Calu3 (cell line): Measurements from ENCODE around the gene FGF13. TPM values are rescaled to one million over a fixed set of nuclear protein-coding genes. Genes with fewer than 3 reads are reported as not detected.

ENCODE experiments used
- BruUV-seq: library from RNA; stranded (reverse); fragments of 400-500 nt; replicated peaks from 2 replicates; lab custom pipeline; 2021; lab: Mats Ljungman, UMichigan
- CTCF ChIA-PET: fragments of 300-600 bp; sonication (Branson Sonifier 250); formaldehyde crosslinking; loops from one replicate; lab custom pipeline; 2022; ENCODE audit warnings: antibody characterized with exemption; lab: Charles Lee
- DNase-seq: peaks from one replicate; pipeline ENCODE4 v3.0.0; 2022
- H3K27ac Mint-ChIP-seq: one replicate; pipeline ENCODE4 v1.8.0; 2022; ENCODE audit warnings: mixed read lengths; ENCODE audit not compliant: unreplicated experiment
- H3K27me3 Mint-ChIP-seq: one replicate; pipeline ENCODE4 v1.8.0; 2022; ENCODE audit warnings: mixed read lengths; ENCODE audit not compliant: unreplicated experiment
- H3K36me3 Mint-ChIP-seq: one replicate; pipeline ENCODE4 v1.8.0; 2022; ENCODE audit warnings: mild to moderate bottlenecking, moderate library complexity, mixed read lengths; ENCODE audit not compliant: insufficient read depth, unreplicated experiment
- H3K4me1 Mint-ChIP-seq: one replicate; pipeline ENCODE4 v1.8.0; 2022; ENCODE audit warnings: mild to moderate bottlenecking, low read depth, mixed read lengths; ENCODE audit not compliant: unreplicated experiment
- H3K4me3 Mint-ChIP-seq: one replicate; pipeline ENCODE4 v1.8.0; 2022; ENCODE audit warnings: mild to moderate bottlenecking, low read depth, moderate library complexity, mixed read lengths; ENCODE audit not compliant: unreplicated experiment
- H3K9me3 Mint-ChIP-seq: one replicate; pipeline ENCODE4 v1.8.0; 2022; ENCODE audit warnings: low read depth, mixed read lengths; ENCODE audit not compliant: unreplicated experiment
- CTCF ChIP-seq: fragments of 200-600 bp; IDR thresholded peaks from one replicate; pipeline ENCODE4 v1.8.0; 2022; ENCODE audit warnings: antibody characterized with exemption; ENCODE audit not compliant: unreplicated experiment
- intact Hi-C: fragments of 100-400 bp; cut with micrococcal nuclease; formaldehyde crosslinking; loops from one replicate; pipeline ENCODE4 v1.10.0; 2022; ENCODE audit not compliant: unreplicated experiment
- total RNA-seq: library from RNA; stranded (reverse); gene quantifications from 2 replicates; pipeline ENCODE4 v1.2.3, GENCODE V29; 2022

Gene FGF13
- total RNA-seq, 1 experiment from 2014 or later, result not detected

GRCh38 chrX:138692591-138692990 is 18.9 kb downstream of the FGF13 start:
- DNase-seq, result no peak
- Mint-ChIP-seq H3K9me3 (no peaks in the 10 kb centered on the region), H3K27me3 (no peaks in the 10 kb centered on the region), H3K4me3 (no peak overlapping the region), H3K27ac (no peak overlapping the region), H3K4me1 (no peaks in the 10 kb centered on the region), H3K36me3 (no peaks in the 10 kb centered on the region)
- no TSS peak for BruUV-seq
- CTCF ChIA-PET, result no interaction called here
- intact Hi-C loops, result no loop called here
- TF ChIP-seq CTCF, result no peak

GRCh38 chrX:138691186-138691585 is 20.3 kb downstream of the FGF13 start:
- Mint-ChIP-seq H3K36me3 (no peaks in the 10 kb centered on the region), H3K27me3 (no peaks in the 10 kb centered on the region), H3K4me3 (no peak overlapping the region), H3K4me1 (no peaks in the 10 kb centered on the region), H3K27ac (no peak overlapping the region), H3K9me3 (no peaks in the 10 kb centered on the region)
- intact Hi-C loops, result no loop called here
- CTCF ChIA-PET, result no interaction called here
- no peak for TF ChIP-seq CTCF
- DNase-seq, result no peak
- BruUV-seq, result no TSS peak

GRCh38 chrX:138690591-138690990 is 20.9 kb downstream of the FGF13 start:
- DNase-seq, result no peak
- TF ChIP-seq CTCF, result no peak
- CTCF ChIA-PET, result no interaction called here
- Mint-ChIP-seq H3K27ac (no peak overlapping the region), H3K4me1 (no peaks in the 10 kb centered on the region), H3K36me3 (no peaks in the 10 kb centered on the region), H3K4me3 (no peak overlapping the region), H3K9me3 (no peaks in the 10 kb centered on the region), H3K27me3 (no peaks in the 10 kb centered on the region)
- no TSS peak for BruUV-seq
- intact Hi-C loops, result no loop called here

GRCh38 chrX:138683600-138683999 is 27.9 kb downstream of the FGF13 start:
- H3K4me3 Mint-ChIP-seq, result no peak overlapping the region
- no peak for TF ChIP-seq CTCF
- H3K27ac Mint-ChIP-seq, result no peak overlapping the region
- no peak for DNase-seq
- peaks cover 2% of the 10 kb centered on the region for H3K9me3 Mint-ChIP-seq
- BruUV-seq, result no TSS peak
- intact Hi-C loops, result no loop called here
- no peaks in the 10 kb centered on the region for H3K4me1 Mint-ChIP-seq
- H3K36me3 Mint-ChIP-seq, result no peaks in the 10 kb centered on the region
- CTCF ChIA-PET, result no interaction called here
- H3K27me3 Mint-ChIP-seq, result no peaks in the 10 kb centered on the region
